Testis (tissue), 2 donors: ENCODE data around the gene PRMT7.

ENCODE experiments used
- CTCF ChIP-seq, 3 experiments: fragments of 450-650 bp in 2 of 3; fragments of 200-600 bp in 1 of 3; sonication (generic) in 1 of 3; IDR thresholded peaks; one replicate each; pipeline ENCODE4 v1.5.1; 2016 to 2019; ENCODE audit warnings: antibody characterized with exemption in 3 of 3, mild to moderate bottlenecking in 2 of 3, moderate library complexity in 1 of 3
- POLR2A ChIP-seq: fragments of 450-650 bp; IDR thresholded peaks from one replicate; pipeline ENCODE4 v1.6.1; 2017; ENCODE audit warnings: antibody characterized with exemption, mild to moderate bottlenecking, moderate library complexity

- TF ChIP-seq POLR2A (no peak), CTCF (IDR thresholded peaks at IDR 0.05) (no peak)
These were observed 77.3 kb downstream of the PRMT7 start for GRCh38 chr16:68388124-68388523.
